Prostate gland (tissue), 2 donors: ENCODE results near the gene BTC. TPM values are rescaled to one million over a fixed set of nuclear protein-coding genes. Genes with fewer than 3 reads are reported as not detected.

Source experiments
- DNase-seq: peaks from one replicate; pipeline ENCODE4 v3.0.0-alpha.2; 2019; ENCODE audit warnings: low spot score
- H3K27ac ChIP-seq, 2 donors: fragments of 200-600 bp; sonication (generic); 2 replicates each; pipeline ENCODE4 v1.5.1; 2017 to 2019
- H3K27me3 ChIP-seq: fragments of 200-600 bp; sonication (generic); replicated peaks from 2 replicates; pipeline ENCODE4 v1.5.1; 2019; ENCODE audit not compliant: insufficient read depth
- H3K36me3 ChIP-seq, 2 donors: fragments of 200-600 bp; sonication (generic); 1 replicate in 1 of 2; 2 replicates in 1 of 2; pipeline versions ENCODE4 v1.5.1 to v1.8.1; 2017 to 2019
- H3K4me1 ChIP-seq: fragments of 200-600 bp; sonication (generic); replicated peaks from 2 replicates; pipeline ENCODE4 v1.5.1; 2019
- H3K4me3 ChIP-seq, 2 donors: fragments of 200-600 bp; sonication (generic); 2 replicates each; pipeline ENCODE4 v1.5.1; 2017 to 2019
- H3K9me3 ChIP-seq: fragments of 200-600 bp; sonication (generic); 2 replicates; pipeline ENCODE4 v1.5.1; 2017
- POLR2A ChIP-seq: fragments of 450-650 bp; IDR thresholded peaks from one replicate; pipeline ENCODE4 v1.6.1; 2016; ENCODE audit warnings: antibody characterized with exemption, mild to moderate bottlenecking
- POLR2AphosphoS5 ChIP-seq: sonication (generic); formaldehyde crosslinking; IDR thresholded peaks from one replicate; pipeline ENCODE4 v1.6.1; 2017; ENCODE audit warnings: antibody characterized with exemption
- WGBS: methylation state at CpG from one replicate; pipeline ENCODE4 v1.1.5; 2018; 5-methylcytosine and 5-hydroxymethylcytosine counted together
- intact Hi-C: fragments of 100-400 bp; cut with DNase I; formaldehyde crosslinking; loops from one replicate; pipeline ENCODE4 v1.14.2; 2022
- total RNA-seq, 2 donors: library from RNA; depleted of rRNA; stranded (reverse); fragments of >200 nt; gene quantifications; one replicate each; pipeline ENCODE4 v1.1.0, GENCODE V29; 2016
- TF ChIP-seq, protein P1 (sequence below), 4 experiments: fragments of 200-600 bp in 2 of 4; fragments of 450-650 bp in 2 of 4; sonication (generic) in 2 of 4; IDR thresholded peaks; 1 replicate in 3 of 4; 2 replicates in 1 of 4; pipeline ENCODE4 v1.5.1; 2016 to 2019; ENCODE audit warnings: antibody characterized with exemption in 4 of 4, mild to moderate bottlenecking in 2 of 4, moderate library complexity in 2 of 4

The BTC gene
- total RNA-seq, 2 donors from 2014 or later, result 2.3 to 3.3 TPM

DNA sequence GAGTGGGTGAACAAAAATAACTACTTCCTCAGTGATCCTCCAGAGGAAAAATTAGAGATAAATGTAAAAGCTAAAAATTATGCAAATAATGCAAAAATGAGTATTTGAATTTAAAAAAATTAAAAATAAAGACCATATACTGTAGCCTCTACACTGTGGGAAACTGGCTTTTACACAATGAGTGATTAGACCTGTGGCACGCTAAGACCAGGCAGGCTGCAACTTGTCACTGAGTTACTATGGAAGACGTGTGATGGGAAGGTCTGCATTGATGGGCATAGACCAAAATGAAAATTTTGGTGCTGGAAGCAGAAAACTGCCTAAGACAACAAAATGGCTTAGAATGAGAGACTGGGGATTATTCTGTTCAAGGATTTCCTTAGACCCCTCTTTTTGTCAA, 30.2 kb downstream of the BTC start:
- 65% methylated on average over 2 of the region's 2 CpGs for WGBS
- no peaks in the 10 kb centered on the region for H3K4me1 ChIP-seq

GRCh38 chr4:74758551-74759145, 35.7 kb downstream of the BTC start:
- intact Hi-C loops, result no loop called here
- no peaks in the 10 kb centered on the region for H3K27me3 ChIP-seq
- 19% methylated on average over 5 of the region's 5 CpGs for WGBS
- H3K36me3 ChIP-seq, result no peaks in the 10 kb centered on the region
- H3K9me3 ChIP-seq, result no peaks in the 10 kb centered on the region
- no peak for DNase-seq
- TF ChIP-seq POLR2A (no peak), POLR2AphosphoS5 (no peak)
- TF ChIP-seq, protein P1, sequence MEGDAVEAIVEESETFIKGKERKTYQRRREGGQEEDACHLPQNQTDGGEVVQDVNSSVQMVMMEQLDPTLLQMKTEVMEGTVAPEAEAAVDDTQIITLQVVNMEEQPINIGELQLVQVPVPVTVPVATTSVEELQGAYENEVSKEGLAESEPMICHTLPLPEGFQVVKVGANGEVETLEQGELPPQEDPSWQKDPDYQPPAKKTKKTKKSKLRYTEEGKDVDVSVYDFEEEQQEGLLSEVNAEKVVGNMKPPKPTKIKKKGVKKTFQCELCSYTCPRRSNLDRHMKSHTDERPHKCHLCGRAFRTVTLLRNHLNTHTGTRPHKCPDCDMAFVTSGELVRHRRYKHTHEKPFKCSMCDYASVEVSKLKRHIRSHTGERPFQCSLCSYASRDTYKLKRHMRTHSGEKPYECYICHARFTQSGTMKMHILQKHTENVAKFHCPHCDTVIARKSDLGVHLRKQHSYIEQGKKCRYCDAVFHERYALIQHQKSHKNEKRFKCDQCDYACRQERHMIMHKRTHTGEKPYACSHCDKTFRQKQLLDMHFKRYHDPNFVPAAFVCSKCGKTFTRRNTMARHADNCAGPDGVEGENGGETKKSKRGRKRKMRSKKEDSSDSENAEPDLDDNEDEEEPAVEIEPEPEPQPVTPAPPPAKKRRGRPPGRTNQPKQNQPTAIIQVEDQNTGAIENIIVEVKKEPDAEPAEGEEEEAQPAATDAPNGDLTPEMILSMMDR (IDR thresholded peaks at IDR 0.05), result no peak
- H3K4me3 ChIP-seq, result no peak overlapping the region
- H3K27ac ChIP-seq, result no peak overlapping the region
- no peaks in the 10 kb centered on the region for H3K4me1 ChIP-seq

More for the DNA sequence above, 30.2 kb downstream of the BTC start:
- Histone ChIP-seq H3K27me3 (no peaks in the 10 kb centered on the region), H3K36me3 (no peaks in the 10 kb centered on the region), H3K4me3 (no peak overlapping the region), H3K9me3 (no peaks in the 10 kb centered on the region), H3K27ac (no peak overlapping the region)
- intact Hi-C loops, result no loop called here
- TF ChIP-seq POLR2AphosphoS5, result no peak
- TF ChIP-seq, protein P1 (IDR thresholded peaks at IDR 0.05), result no peak
- DNase-seq, result no peak

GRCh38 chr4:74757136-74757535, 37.2 kb downstream of the BTC start:
- H3K36me3 ChIP-seq, result no peaks in the 10 kb centered on the region
- no peaks in the 10 kb centered on the region for H3K27me3 ChIP-seq
- TF ChIP-seq POLR2AphosphoS5 (no peak), POLR2A (no peak)
- TF ChIP-seq, protein P1 (IDR thresholded peaks at IDR 0.05), result no peak
- no peak for DNase-seq
- H3K9me3 ChIP-seq, result no peaks in the 10 kb centered on the region
- H3K4me1 ChIP-seq, result no peaks in the 10 kb centered on the region
- no peak overlapping the region for H3K4me3 ChIP-seq
- H3K27ac ChIP-seq, result no peak overlapping the region
- intact Hi-C loops, result no loop called here

DNA sequence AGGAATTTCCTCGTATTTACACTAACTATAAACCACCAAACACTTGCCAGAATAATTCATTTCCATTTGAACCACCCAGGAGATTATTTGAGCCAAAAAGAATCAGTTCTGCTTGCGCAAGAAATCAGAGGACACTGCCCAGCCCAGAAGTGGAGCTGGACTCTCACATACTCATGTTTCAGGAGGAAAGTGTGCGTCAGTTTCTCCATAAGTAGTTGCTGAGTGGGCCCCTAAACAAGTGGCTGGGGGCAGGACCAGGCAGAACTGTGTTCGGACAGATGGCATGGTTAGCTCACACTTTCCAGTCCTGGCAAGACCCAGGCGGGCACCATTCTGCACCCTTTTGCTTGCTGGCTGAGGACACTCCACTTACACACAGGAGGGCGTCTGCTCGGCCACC, 38.8 kb downstream of the BTC start:
- no peak overlapping the region for H3K27ac ChIP-seq
- TF ChIP-seq, protein P1 (IDR thresholded peaks at IDR 0.05), result no peak
- TF ChIP-seq POLR2A, result no peak
- TF ChIP-seq POLR2AphosphoS5, result no peak
- H3K4me1 ChIP-seq, result no peaks in the 10 kb centered on the region
- WGBS, result 78% methylated on average over 7 of the region's 7 CpGs
- no peak overlapping the region for H3K4me3 ChIP-seq
- H3K36me3 ChIP-seq, result no peaks in the 10 kb centered on the region
- DNase-seq, result no peak
- H3K9me3 ChIP-seq, result no peaks in the 10 kb centered on the region
- intact Hi-C loops, result no loop called here
- H3K27me3 ChIP-seq, result no peaks in the 10 kb centered on the region

DNA sequence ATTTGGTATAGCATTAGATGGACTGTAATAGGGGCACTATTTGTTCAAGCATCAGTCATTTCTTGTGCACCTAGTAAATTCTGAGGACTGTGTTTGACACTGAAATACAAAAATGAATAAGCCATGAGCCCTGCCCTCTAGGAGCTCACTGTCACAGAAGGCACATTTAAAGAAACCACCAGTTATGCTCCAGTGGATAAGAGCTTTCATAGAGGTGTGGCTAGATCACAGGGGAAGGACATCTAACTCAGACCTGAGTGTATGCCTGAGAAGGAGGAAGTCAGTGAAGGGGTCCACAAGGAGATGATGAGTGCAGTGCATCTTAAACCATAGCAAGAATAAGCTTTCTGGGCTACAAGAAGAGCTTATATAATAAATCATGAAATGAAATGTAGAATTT, 40.1 kb downstream of the BTC start:
- no peaks in the 10 kb centered on the region for H3K36me3 ChIP-seq
- no peak overlapping the region for H3K27ac ChIP-seq
- TF ChIP-seq POLR2AphosphoS5 (no peak), POLR2A (no peak)
- TF ChIP-seq, protein P1 (IDR thresholded peaks at IDR 0.05), result no peak
- no peaks in the 10 kb centered on the region for H3K27me3 ChIP-seq
- intact Hi-C loops, result no loop called here
- H3K4me3 ChIP-seq, result no peak overlapping the region
- H3K4me1 ChIP-seq, result no peaks in the 10 kb centered on the region
- no peak for DNase-seq
- no peaks in the 10 kb centered on the region for H3K9me3 ChIP-seq
